ENCODE measurements around the gene CREB3L4.

- TF ChIP-seq RARB (CRISPR knock-in tag; IDR thresholded peaks at IDR 0.05) (no peak), ZNF70 (CRISPR knock-in tag; IDR thresholded peaks at IDR 0.05) (no peak), OSR1 (CRISPR knock-in tag; IDR thresholded peaks at IDR 0.05) (no peak), SNAI2 (CRISPR knock-in tag; IDR thresholded peaks at IDR 0.05) (no peak), CREB5 (CRISPR knock-in tag; IDR thresholded peaks at IDR 0.05; ENCODE audit: low read depth) (no peak), PATZ1 (CRISPR knock-in tag; IDR thresholded peaks at IDR 0.05; ENCODE audit: borderline replicate concordance) (no peak), ARNTL (CRISPR knock-in tag; IDR thresholded peaks at IDR 0.05; ENCODE audit: borderline replicate concordance, low read depth) (no peak), ZC3H10 (CRISPR knock-in tag; IDR thresholded peaks at IDR 0.05) (no peak)
These were observed 38.3 kb upstream of the CREB3L4 start for GRCh38 chr1:153929426-153929825.

Data from SK-N-SH treated with all-trans-retinoic acid at 6 μM for 48 hours (cell line).